NCI-H1105 treated with DMSO at 0.1 percent for 48 hours (cell line): ENCODE results near the gene PLSCR2.
"Not testable (repeated sequence)": the region's sequence is repeated elsewhere in the genome, so short reads cannot be mapped to it uniquely, and the experiment has no call there.

Experiments
- DNase-seq: peaks from one replicate; lab custom pipeline; 2025; lab: John Stamatoyannopoulos, UW

PLSCR2 gene

DNA sequence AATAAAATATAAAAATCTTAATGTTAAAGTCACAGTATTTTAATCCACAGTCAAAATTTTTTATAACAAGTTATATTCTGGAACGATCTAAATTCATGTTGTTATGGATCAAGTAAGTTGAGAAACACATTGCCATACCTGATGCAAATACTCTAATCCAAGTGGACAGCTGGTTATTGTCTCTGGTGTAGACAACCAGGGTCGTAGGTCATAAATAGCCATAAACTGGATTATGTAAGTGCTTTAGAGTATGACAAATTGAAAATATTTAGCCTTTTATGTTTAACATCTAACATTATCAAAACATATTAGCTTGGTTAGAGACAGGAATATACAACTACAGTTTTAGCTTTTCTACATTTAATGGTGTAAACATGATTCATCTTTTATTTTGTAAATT, 53.0 kb downstream of the PLSCR2 start:
- no peak for DNase-seq

DNA sequence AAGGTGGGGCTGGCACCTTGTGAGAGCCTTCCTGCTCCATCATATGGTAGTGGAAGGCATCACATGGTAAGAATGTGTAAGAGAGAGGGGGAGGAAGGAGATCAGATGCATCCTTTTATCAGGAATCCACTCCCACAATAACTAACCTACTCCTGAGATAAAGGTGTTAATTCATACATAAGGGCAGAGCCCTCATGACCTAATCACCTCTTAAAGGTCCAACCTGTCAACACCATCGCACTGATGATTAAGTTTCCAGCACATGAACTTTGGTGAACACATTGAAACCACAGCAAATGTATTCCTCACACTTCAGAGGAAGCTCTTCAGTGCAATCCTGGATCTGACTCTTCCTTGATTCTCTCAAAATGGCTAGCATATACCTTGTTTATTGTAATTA, 55.4 kb downstream of the PLSCR2 start:
- DNase-seq: no peak

DNA sequence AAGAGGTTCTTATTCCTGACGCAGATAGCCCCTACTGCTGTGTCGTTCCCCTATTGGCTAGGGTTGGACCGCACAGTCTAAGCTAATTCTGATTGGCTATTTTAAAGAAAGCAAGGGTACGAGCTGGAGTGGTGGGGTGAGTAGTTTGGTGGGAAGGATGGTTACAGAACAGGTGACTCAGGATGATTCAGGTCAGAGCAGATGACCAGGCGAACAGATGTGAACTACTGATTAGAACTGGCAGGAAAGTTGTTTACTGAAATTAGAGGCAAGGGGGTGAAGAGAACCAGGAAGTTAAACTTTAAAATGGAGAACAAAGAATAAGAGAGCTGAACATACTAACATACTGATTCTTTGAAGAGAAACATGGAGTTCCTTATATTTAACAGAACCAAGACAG, 56.6 kb downstream of the PLSCR2 start:
- not testable (repeated sequence) for DNase-seq

DNA sequence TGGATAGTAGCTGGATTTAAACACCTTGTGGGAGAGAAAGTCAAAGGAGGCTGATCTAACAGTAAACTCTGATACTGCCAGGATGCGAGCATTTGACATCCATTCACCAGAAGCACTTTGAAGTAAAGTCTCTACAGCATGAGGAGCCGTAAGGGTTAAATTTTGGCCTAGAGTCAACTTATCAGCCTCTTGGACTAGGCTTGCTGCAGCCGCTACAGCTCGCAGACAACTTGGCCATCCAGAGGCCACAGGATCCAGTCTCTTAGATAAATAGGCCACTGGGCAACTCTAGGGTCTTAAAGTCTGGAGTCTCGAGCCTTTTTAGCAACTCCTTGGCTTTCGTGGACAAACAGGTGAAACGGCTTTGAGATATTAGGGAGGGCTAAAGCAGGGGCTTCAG, 61.4 kb downstream of the PLSCR2 start:
- DNase-seq: no peak

- DNase-seq: no peak
These were observed 64.9 kb downstream of the PLSCR2 start for GRCh38 chr3:146404436-146404835.

DNA sequence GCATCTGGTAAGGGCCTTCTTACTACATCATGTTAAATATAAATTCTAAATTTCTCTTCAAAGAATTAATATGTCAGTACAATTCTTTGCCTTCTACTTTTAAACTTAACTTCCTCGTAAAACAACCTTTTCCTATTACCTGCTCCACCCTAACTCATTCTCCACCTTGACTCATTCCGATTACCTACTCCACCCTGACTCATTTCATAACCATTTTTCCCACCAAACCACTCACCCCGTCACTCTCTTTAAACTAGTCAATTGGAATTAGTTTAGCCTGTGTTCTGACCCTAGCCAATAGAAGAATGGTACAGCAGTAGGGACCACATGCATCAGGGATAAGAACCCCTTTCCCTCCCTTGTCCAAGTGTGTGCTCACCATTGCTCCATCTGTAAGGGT, 65.6 kb downstream of the PLSCR2 start:
- no peak for DNase-seq

GRCh38 chr3:146396792-146397191, 72.6 kb downstream of the PLSCR2 start:
- no peak for DNase-seq

DNA sequence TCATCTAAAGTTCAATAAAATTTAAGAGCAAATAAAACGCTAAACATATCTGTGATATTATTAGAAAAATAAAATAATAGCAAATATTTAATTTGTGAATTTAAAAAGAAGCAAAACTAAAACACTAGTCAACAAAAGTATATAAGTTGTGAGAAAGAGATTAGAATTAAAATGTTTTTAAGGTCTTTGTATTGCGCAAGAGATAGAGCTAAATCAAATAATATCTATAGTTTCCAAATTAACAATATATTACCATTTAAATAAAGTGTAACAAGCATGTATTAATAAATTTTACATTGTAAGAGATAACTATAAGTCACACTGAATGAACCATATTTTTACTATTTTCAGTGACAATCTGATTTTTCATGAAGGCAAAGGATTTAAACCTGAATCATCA, 74.2 kb downstream of the PLSCR2 start:
- DNase-seq: no peak

GRCh38 chr3:146390957-146391356, 78.4 kb downstream of the PLSCR2 start:
- no peak for DNase-seq

DNA sequence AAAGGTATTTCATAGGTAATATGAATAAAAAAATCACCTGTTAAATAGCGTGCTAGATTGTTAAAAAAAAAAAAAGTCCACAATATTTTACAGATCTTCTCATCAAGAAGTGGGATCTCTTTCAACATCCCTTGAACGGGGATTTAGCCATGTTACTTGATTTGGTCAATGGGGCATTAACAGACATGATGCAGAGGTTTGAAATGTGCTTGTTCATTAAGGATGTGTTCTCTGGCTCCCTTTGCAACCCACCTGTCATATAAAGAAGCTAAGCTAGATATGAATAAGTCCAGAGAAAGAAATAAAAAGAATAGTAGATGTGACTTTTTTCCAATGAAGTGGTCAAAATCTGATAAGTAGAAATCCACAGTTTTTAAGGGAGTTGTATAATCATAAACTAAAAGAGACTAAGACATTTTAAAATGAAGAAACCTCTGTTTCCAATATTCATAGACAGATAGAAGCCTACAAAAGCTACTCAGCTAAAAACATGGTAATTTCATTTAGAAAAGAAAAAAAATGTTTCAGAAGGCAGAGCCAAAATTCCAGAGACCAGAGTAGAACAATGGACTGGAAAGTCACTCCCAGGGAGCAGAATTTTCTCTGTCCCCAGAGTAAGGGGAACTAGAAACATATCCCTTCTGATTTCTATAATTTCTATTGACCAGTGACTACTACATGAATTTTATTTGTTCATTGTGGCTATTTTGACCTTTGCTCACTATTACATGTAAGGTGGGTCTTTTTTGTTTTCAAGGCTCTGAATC, 79.2 kb downstream of the PLSCR2 start:
- DNase-seq: no peak

GRCh38 chr3:146387566-146387965, 81.8 kb downstream of the PLSCR2 start:
- no peak for DNase-seq

DNA sequence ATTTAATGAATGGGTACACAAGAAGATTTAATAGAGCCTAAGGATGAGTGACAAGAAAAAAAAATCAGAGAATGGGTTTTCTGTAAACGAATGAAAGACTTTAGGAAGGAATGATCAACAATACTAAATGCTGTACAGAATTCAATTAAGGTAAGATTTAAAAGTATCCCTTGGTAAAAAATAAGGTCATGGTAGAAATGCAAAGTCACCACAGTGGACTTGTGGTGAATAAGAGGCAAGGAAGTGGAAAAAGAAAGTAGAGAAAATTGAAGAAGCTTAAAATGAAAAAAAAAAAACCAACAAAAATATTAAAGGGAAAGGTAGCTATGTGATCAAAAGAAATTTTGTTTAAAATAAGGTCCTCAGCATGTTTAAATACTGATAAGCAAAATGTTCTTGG, 82.4 kb downstream of the PLSCR2 start:
- no peak for DNase-seq

GRCh38 chr3:146384786-146385185, 84.6 kb downstream of the PLSCR2 start:
- DNase-seq: no peak
